SK-N-SH (cell line): ENCODE measurements around the gene PIGN.

Source experiments
- CHD2 ChIP-seq: fragments of 150-350 bp; IDR thresholded peaks from 2 replicates; pipeline ENCODE4 v1.6.1; 2018; ENCODE audit warnings: low read length; ENCODE audit not compliant: partially characterized antibody
- CTCF ChIP-seq: fragments of 200-600 bp; sonication (generic); IDR thresholded peaks from 2 replicates; pipeline ENCODE4 v1.6.1; 2017; ENCODE audit warnings: antibody characterized with exemption, mild to moderate bottlenecking, moderate library complexity
- EP300 ChIP-seq, 2 experiments: IDR thresholded peaks; 2 replicates each; pipeline versions ENCODE4 v1.4.0 to v1.6.1; 2012; ENCODE audit warnings: borderline replicate concordance in 1 of 2, low read depth in 1 of 2, low read length in 1 of 2
- EZH2phosphoT487 ChIP-seq: fragments of 200-600 bp; sonication (generic); IDR thresholded peaks from 2 replicates; pipeline ENCODE4 v1.6.1; 2017; ENCODE audit warnings: low read depth, mixed run types, mild to moderate bottlenecking, antibody characterized with exemption, moderate library complexity, borderline replicate concordance
- NFIC ChIP-seq: IDR thresholded peaks from 2 replicates; pipeline ENCODE4 v1.4.0; 2012; ENCODE audit warnings: borderline replicate concordance
- POLR2AphosphoS5 ChIP-seq: IDR thresholded peaks from 2 replicates; pipeline ENCODE4 v1.6.1; 2012; ENCODE audit warnings: low read depth, low read length
- RFX5 ChIP-seq: IDR thresholded peaks from 2 replicates; pipeline ENCODE4 v1.6.1; 2012; ENCODE audit warnings: mild to moderate bottlenecking, improper control_type of control experiment, low read length
- SIN3A ChIP-seq: IDR thresholded peaks from 2 replicates; pipeline ENCODE4 v1.6.1; 2012; ENCODE audit warnings: low read depth, mild to moderate bottlenecking, low read length, moderate library complexity, borderline replicate concordance
- TF ChIP-seq, protein P1 (sequence below): IDR thresholded peaks from 2 replicates; pipeline ENCODE4 v1.4.0; 2012; ENCODE audit warnings: low read depth
- TF ChIP-seq, protein P2 (sequence below): IDR thresholded peaks from 2 replicates; pipeline ENCODE4 v1.6.1; 2012; ENCODE audit warnings: mild to moderate bottlenecking, low read depth, low read length, moderate library complexity
- TF ChIP-seq, protein P3 (sequence below): fragments of 150-350 bp; IDR thresholded peaks from 2 replicates; pipeline ENCODE4 v1.6.1; 2017; ENCODE audit warnings: antibody characterized with exemption, low read length, low read depth, borderline replicate concordance

DNA sequence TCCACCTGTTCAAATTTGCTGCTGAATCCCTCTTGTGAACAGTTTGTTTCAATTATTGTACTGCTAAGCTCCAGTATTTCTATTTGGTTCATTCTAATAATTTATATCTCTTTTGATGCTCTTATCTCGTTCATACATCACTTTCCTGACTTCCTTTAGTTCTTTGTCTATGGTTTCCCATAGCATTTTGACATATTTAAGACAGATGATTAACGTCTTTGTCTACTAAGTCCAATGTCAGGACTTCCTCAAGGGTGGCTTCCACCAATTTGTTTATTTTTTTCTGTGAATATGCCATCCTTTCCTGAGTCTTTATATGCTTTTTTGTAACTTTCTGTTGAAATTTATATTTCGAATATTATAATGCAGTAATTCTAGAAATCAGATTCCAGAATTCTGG is 9.6 kb downstream of the PIGN start:
- no peak for TF ChIP-seq NFIC
- no peak for TF ChIP-seq CTCF
- TF ChIP-seq EP300 (IDR thresholded peaks at IDR 0.05; ENCODE audit: borderline replicate concordance in 1 of 2, low read depth in 1 of 2, low read length in 1 of 2): no peak
- TF ChIP-seq, protein P1, sequence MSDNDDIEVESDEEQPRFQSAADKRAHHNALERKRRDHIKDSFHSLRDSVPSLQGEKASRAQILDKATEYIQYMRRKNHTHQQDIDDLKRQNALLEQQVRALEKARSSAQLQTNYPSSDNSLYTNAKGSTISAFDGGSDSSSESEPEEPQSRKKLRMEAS: no peak
- TF ChIP-seq, protein P2, sequence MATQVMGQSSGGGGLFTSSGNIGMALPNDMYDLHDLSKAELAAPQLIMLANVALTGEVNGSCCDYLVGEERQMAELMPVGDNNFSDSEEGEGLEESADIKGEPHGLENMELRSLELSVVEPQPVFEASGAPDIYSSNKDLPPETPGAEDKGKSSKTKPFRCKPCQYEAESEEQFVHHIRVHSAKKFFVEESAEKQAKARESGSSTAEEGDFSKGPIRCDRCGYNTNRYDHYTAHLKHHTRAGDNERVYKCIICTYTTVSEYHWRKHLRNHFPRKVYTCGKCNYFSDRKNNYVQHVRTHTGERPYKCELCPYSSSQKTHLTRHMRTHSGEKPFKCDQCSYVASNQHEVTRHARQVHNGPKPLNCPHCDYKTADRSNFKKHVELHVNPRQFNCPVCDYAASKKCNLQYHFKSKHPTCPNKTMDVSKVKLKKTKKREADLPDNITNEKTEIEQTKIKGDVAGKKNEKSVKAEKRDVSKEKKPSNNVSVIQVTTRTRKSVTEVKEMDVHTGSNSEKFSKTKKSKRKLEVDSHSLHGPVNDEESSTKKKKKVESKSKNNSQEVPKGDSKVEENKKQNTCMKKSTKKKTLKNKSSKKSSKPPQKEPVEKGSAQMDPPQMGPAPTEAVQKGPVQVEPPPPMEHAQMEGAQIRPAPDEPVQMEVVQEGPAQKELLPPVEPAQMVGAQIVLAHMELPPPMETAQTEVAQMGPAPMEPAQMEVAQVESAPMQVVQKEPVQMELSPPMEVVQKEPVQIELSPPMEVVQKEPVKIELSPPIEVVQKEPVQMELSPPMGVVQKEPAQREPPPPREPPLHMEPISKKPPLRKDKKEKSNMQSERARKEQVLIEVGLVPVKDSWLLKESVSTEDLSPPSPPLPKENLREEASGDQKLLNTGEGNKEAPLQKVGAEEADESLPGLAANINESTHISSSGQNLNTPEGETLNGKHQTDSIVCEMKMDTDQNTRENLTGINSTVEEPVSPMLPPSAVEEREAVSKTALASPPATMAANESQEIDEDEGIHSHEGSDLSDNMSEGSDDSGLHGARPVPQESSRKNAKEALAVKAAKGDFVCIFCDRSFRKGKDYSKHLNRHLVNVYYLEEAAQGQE: no peak
- no peak for TF ChIP-seq EZH2phosphoT487
- TF ChIP-seq POLR2AphosphoS5: no peak
- TF ChIP-seq, protein P3, sequence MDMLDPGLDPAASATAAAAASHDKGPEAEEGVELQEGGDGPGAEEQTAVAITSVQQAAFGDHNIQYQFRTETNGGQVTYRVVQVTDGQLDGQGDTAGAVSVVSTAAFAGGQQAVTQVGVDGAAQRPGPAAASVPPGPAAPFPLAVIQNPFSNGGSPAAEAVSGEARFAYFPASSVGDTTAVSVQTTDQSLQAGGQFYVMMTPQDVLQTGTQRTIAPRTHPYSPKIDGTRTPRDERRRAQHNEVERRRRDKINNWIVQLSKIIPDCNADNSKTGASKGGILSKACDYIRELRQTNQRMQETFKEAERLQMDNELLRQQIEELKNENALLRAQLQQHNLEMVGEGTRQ: no peak
- TF ChIP-seq RFX5: no peak
- no peak for TF ChIP-seq SIN3A
- no peak for TF ChIP-seq CHD2
